Esophagus muscularis mucosa (tissue), 4 donors: ENCODE measurements around the gene TSC2. TPM values are rescaled to one million over a fixed set of nuclear protein-coding genes. Genes with fewer than 3 reads are reported as not detected.

Source experiments
- DNase-seq: peaks from one replicate; pipeline ENCODE4 v3.0.0-alpha.2; 2017; ENCODE audit errors: extremely low spot score
- H3K27ac ChIP-seq, 4 donors: fragments of 200-600 bp; sonication (generic); replicated peaks in 1 of 4; 1 replicate in 3 of 4; 2 replicates in 1 of 4; pipeline ENCODE4 v1.5.1; 2016 to 2019; ENCODE audit warnings: mild to moderate bottlenecking in 1 of 4
- H3K27me3 ChIP-seq, 4 donors: fragments of 200-600 bp; sonication (generic); one replicate each; pipeline versions ENCODE4 v1.5.1 to v1.6.0; 2016 to 2019
- H3K36me3 ChIP-seq, 4 donors: fragments of 200-600 bp; sonication (generic); one replicate each; pipeline ENCODE4 v1.5.1; 2016 to 2019
- H3K4me1 ChIP-seq, 4 donors: fragments of 200-600 bp; sonication (generic); one replicate each; pipeline ENCODE4 v1.5.1; 2016 to 2019
- H3K4me3 ChIP-seq, 4 donors: fragments of 200-600 bp; sonication (generic); 1 replicate in 2 of 4; 2 replicates in 2 of 4; pipeline ENCODE4 v1.5.1; 2016 to 2019; ENCODE audit warnings: mild to moderate bottlenecking in 4 of 4, moderate library complexity in 1 of 4
- H3K9me3 ChIP-seq, 4 donors: fragments of 200-600 bp; sonication (generic); 1 replicate in 3 of 4; 2 replicates in 1 of 4; pipeline ENCODE4 v1.5.1; 2016 to 2019
- EP300 ChIP-seq: sonication (generic); formaldehyde crosslinking; IDR thresholded peaks from one replicate; pipeline ENCODE4 v1.6.1; 2017; ENCODE audit warnings: antibody characterized with exemption
- POLR2A ChIP-seq: fragments of 450-650 bp; IDR thresholded peaks from one replicate; pipeline ENCODE4 v1.6.1; 2017; ENCODE audit warnings: antibody characterized with exemption, moderate library complexity, mild to moderate bottlenecking, low read depth
- POLR2AphosphoS5 ChIP-seq, 2 donors: sonication (generic); formaldehyde crosslinking; IDR thresholded peaks; one replicate each; pipeline ENCODE4 v1.6.1; 2017; ENCODE audit warnings: antibody characterized with exemption in 2 of 2
- WGBS: methylation state at CpG from one replicate; pipeline ENCODE4 v1.1.5; 2018; 5-methylcytosine and 5-hydroxymethylcytosine counted together
- intact Hi-C: fragments of 100-400 bp; cut with DNase I; formaldehyde crosslinking; loops from one replicate; pipeline ENCODE4 v1.15.1; 2023
- total RNA-seq, 4 donors: library from RNA; depleted of rRNA; stranded (reverse); fragments of >200 nt; gene quantifications; one replicate each; pipeline versions ENCODE4 v1.1.0 to v1.2.1, GENCODE V29; 2016
- TF ChIP-seq, protein P1 (sequence below), 3 experiments: fragments of 200-600 bp in 2 of 3; fragments of 450-650 bp in 1 of 3; sonication (generic) in 2 of 3; IDR thresholded peaks; one replicate each; pipeline ENCODE4 v1.5.1; 2017 to 2019; ENCODE audit warnings: antibody characterized with exemption in 3 of 3, mild to moderate bottlenecking in 2 of 3, moderate library complexity in 1 of 3

TSC2 gene
- total RNA-seq, 4 donors from 2014 or later, result 41.3 to 71.7 (median 52.0) TPM

- 79% methylated on average over 8 of the region's 19 CpGs for WGBS
- Histone ChIP-seq H3K27me3 (no peaks in the 10 kb centered on the region), H3K27ac (no peak overlapping the region), H3K36me3 (peaks cover 35 to 96% (median 90%) of the 10 kb centered on the region in 4 donors), H3K9me3 (no peaks in the 10 kb centered on the region), H3K4me3 (no peak overlapping the region), H3K4me1 (no peaks in the 10 kb centered on the region)
- intact Hi-C loops, result no loop called here
- no peak for DNase-seq
- TF ChIP-seq POLR2A (no peak), POLR2AphosphoS5 (IDR thresholded peaks at IDR 0.05) (no peak), EP300 (no peak)
- TF ChIP-seq, protein P1, sequence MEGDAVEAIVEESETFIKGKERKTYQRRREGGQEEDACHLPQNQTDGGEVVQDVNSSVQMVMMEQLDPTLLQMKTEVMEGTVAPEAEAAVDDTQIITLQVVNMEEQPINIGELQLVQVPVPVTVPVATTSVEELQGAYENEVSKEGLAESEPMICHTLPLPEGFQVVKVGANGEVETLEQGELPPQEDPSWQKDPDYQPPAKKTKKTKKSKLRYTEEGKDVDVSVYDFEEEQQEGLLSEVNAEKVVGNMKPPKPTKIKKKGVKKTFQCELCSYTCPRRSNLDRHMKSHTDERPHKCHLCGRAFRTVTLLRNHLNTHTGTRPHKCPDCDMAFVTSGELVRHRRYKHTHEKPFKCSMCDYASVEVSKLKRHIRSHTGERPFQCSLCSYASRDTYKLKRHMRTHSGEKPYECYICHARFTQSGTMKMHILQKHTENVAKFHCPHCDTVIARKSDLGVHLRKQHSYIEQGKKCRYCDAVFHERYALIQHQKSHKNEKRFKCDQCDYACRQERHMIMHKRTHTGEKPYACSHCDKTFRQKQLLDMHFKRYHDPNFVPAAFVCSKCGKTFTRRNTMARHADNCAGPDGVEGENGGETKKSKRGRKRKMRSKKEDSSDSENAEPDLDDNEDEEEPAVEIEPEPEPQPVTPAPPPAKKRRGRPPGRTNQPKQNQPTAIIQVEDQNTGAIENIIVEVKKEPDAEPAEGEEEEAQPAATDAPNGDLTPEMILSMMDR (IDR thresholded peaks at IDR 0.05), result peak in 1 of 3 experiments; percentile 27
Measured at GRCh38 chr16:2056681-2057407, 9.1 kb downstream of the TSC2 start.

GRCh38 chr16:2057438-2057837, 9.7 kb downstream of the TSC2 start:
- H3K4me1 ChIP-seq, result no peaks in the 10 kb centered on the region
- H3K27me3 ChIP-seq, result no peaks in the 10 kb centered on the region
- no peak for DNase-seq
- WGBS, result 95% methylated on average over 7 of the region's 10 CpGs
- TF ChIP-seq POLR2AphosphoS5 (IDR thresholded peaks at IDR 0.05), result no peak
- TF ChIP-seq EP300, result no peak
- TF ChIP-seq POLR2A, result no peak
- TF ChIP-seq, protein P1 (IDR thresholded peaks at IDR 0.05), result no peak
- intact Hi-C loops, result no loop called here
- no peak overlapping the region for H3K27ac ChIP-seq
- no peak overlapping the region for H3K4me3 ChIP-seq
- no peaks in the 10 kb centered on the region for H3K9me3 ChIP-seq
- peaks cover 35 to 96% (median 90%) of the 10 kb centered on the region in 4 donors for H3K36me3 ChIP-seq

DNA sequence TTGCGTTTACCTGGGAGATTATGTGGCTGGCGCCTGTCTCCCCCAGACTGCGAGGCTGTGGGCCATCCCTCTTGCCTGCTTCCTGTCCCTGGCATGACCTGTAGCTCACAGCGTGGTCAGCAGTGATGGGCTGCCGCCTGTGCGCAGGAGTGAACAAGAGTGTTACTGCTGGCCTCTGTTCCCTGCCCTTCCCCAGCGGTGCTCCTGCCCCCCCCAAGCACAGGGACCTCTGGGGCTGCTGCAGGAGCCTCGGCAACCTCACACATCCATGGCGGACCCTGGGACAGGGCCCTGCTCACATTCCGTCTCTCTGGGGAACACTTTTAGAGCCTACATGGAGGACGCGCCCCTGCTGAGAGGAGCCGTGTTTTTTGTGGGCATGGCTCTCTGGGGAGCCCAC, 10.6 kb downstream of the TSC2 start:
- H3K27ac ChIP-seq, result no peak overlapping the region
- 87% methylated on average over 6 of the region's 13 CpGs for WGBS
- H3K27me3 ChIP-seq, result no peaks in the 10 kb centered on the region
- peaks cover 36 to 96% (median 90%) of the 10 kb centered on the region in 4 donors for H3K36me3 ChIP-seq
- no peaks in the 10 kb centered on the region for H3K4me1 ChIP-seq
- no peaks in the 10 kb centered on the region for H3K9me3 ChIP-seq
- TF ChIP-seq, protein P1 (IDR thresholded peaks at IDR 0.05), result no peak
- TF ChIP-seq POLR2AphosphoS5 (IDR thresholded peaks at IDR 0.05) (no peak), POLR2A (no peak), EP300 (no peak)
- DNase-seq, result no peak
- no peak overlapping the region for H3K4me3 ChIP-seq
- intact Hi-C loops, result no loop called here

- H3K36me3 ChIP-seq, result peaks cover 33 to 96% (median 90%) of the 10 kb centered on the region in 4 donors
- H3K4me1 ChIP-seq, result no peaks in the 10 kb centered on the region
- WGBS, result 95% methylated on average over 10 of the region's 10 CpGs
- TF ChIP-seq, protein P1 (IDR thresholded peaks at IDR 0.05), result no peak
- TF ChIP-seq POLR2A (no peak), POLR2AphosphoS5 (IDR thresholded peaks at IDR 0.05) (no peak), EP300 (no peak)
- no peaks in the 10 kb centered on the region for H3K9me3 ChIP-seq
- H3K27ac ChIP-seq, result no peak overlapping the region
- intact Hi-C loops, result no loop called here
- H3K27me3 ChIP-seq, result no peaks in the 10 kb centered on the region
- H3K4me3 ChIP-seq, result no peak overlapping the region
- no peak for DNase-seq
Measured at GRCh38 chr16:2058872-2059271, 11.1 kb downstream of the TSC2 start.
